ENCODE data around the gene CLMP.

CLMP gene, protein sequence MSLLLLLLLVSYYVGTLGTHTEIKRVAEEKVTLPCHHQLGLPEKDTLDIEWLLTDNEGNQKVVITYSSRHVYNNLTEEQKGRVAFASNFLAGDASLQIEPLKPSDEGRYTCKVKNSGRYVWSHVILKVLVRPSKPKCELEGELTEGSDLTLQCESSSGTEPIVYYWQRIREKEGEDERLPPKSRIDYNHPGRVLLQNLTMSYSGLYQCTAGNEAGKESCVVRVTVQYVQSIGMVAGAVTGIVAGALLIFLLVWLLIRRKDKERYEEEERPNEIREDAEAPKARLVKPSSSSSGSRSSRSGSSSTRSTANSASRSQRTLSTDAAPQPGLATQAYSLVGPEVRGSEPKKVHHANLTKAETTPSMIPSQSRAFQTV

DNA sequence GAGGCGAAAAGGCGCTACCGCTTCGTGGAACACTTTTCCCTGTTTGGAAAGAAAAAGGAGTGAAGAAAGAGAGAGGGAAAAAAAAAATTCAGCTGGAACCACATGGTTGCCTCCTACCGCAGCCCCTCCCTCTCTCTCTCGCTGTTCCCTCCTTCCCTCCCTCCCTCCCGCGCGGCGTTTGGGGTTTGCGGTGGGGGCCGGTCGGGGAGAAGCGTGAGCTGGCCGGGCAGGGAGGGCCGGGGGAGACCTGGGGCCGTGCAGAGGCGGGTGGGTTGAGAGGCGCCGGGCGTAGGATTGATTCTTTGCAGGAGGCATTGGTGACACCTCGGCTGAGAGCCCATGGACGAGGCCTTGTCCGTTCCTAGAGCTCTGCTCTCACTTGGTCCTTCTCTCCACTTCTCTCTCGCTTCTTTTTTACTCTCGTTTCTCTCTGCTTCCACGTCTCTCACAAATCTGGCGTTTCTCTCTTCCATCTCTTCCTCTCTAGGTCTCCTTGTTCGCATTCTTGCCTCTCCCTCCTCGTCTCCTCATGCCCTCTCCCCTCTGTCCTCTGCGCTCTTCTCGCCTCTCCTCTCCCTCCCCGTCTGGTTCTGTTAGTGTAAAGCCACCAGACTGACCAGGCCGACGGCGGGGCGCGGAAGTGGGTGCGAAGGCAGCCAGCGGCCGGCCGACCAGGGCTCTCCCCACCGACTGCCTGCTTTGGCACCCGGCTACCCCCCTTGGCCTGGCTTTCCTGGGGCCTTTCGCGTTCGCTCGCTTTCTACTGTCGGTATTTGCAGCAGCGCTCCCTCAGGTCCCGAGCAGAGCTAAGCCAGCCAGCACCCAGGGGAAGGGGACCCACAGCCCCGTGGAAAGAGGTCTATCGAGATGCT, at the start of gene CLMP:
CLMP (minus strand) TSS at position 61 of the 872 bp plus-strand sequence. CDS start 308 bp downstream, outside the sequence.
- no peak for FAIRE-seq

DNA sequence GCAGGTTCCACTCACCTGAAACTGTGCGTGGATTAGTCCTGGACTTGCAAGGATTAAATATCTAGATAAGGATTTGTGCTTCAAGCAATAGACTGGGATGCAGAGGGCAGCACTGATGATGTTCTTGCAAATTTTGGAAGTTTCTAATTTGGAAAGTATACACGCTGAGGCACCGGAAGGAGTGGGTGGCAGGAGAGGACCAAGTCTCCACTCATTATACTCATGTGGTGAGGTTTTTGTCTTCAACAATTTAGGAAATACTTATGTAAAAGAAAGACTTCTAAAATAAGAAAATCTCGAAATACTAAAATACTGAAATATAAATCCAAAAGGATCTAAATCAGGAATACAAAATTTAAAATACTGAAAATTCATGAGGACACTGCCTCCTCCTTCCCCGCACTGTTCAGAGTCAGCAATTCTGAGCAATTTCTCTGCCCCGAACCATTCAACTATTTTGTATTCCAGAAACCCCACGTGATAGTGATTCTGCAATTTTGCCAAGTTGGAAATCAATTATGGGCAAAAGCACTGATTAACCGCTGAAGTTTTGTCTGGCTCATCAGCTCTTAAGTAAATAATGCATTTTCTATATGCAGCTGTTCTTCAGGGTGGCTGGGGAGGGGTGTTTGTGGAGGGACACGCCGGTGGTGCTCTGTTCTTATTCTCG, 47.0 kb upstream of the CLMP start:
- FAIRE-seq: no peak

DNA sequence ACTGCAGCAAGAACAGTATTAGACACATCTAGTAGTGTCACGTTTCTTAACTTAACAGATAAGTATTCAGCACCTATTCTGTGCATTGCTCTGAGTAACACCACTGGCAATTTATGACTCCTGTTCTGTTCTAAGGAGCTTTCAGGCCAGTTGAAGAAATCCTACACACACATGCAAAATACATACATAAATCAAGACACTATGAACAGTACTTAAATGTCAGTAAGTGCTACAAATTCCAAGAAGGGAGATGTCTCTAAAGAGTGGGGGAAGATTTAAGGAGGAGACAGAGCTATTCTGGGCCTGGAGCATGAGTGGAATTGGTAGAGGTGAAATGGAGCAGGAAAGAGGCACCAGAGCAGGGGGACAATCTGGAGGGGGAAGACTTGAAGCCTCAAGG, 46.2 kb upstream of the CLMP start:
- no peak for FAIRE-seq

DNA sequence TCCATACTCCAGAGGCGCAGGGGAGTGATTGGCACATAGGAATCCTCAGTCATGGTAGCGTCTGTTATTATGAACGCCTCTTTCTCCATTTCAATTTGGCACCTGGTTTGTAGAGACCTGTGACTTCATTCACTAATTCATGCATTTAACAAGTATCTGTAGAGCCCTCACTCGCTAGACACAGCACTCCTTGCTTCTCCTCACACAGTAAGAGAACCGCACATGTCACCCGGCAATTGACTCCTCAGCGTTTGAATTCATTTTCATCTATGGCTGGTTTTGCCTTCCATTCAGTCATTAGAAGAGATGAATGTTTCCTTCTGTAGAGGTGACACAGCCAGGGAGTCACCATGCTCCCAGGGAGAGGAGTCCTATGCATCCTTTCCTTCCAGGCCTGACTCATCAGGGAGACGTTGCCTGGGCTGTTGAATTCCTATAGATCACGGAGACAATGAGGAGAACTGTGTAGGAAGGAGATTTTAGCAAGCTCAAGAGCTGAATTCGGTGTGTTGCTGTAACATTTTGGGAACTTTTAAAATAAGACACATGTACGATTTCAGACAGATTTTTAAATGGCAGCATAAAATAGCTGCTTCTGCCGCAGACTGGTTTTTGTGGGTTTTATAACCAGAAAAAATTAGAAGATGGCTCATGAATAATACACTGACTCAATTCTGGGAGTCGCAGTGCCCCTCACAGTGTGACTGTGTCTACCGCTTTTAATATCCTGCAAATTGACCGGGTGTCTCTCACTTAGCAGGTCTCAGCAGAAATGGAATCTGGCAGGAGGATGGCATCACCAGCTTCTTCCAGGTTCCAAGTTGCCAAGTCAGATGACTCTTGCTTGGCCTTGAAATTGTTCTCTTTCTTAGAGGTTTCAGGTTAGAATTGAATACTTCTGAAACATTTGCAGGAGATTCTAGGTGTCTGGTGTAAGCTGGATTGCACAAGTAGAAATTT, 44.4 kb upstream of the CLMP start:
- no peak for FAIRE-seq

DNA sequence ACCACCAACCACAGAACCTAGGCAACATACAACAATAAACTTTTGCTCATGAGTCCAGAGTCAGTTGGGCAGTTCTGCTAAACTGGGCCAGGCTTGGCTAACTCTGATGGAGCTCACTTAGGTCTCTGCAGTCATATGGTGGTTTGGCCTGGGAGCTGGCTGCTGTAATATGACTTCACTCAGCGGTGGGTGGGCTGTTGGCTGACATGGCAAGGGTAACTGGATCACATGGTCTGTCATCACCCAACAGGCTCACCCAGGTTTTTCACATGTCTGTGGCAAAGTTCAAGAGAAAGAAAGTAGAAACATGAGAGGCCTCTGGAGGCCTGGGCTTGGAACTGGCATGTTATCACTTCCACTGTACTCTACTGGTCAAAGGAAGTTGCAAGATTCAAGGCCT, 43.2 kb upstream of the CLMP start:
- FAIRE-seq: no peak

DNA sequence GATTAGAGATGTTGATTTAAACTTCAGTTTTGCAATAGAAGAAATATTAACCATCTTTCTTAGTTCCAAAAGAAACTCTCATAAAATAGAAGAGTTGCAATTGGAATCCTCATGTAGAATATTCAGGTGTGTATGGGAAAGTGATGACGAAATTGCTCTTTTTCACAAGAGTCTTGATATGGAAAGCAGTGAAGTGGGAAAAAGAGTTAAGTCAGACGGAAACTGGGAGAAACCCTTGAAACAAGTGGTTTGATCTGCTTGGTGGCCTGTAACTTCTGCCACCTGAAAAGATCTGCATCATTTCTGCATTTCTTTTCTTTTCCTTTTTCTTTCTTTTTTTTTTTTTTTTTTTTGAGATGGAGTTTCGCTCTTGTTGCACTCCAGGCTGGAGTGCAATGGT, 41.8 kb upstream of the CLMP start:
- no peak for FAIRE-seq

DNA sequence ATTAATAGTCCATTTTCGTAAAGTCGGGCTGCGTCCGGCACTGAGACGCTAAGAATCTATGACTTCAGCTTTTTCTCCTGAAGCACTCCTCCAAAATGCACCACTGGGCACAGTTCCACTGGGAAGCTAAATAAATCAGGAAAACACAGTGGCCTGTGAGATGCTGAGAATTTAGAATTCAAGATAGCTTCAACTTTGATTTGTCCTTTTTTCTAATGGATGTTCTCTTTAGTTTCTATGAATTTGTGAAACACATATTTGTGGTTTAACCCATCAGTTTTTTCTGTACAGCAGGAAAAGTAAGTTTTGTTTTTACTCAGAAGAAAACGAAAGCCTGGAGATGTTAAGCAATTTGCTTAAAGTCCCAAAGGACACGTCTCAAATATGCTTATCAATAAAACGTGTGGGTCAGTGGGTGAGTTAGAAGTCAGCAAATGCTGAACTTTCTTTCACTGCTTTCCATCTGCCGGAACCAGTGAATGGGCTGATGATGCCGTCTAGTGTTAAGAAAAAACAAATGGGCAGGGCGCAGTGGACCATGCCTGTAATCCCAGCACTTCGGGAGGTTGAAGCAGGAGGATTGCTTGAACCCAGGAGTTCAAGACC, 40.7 kb upstream of the CLMP start:
- FAIRE-seq: no peak

DNA sequence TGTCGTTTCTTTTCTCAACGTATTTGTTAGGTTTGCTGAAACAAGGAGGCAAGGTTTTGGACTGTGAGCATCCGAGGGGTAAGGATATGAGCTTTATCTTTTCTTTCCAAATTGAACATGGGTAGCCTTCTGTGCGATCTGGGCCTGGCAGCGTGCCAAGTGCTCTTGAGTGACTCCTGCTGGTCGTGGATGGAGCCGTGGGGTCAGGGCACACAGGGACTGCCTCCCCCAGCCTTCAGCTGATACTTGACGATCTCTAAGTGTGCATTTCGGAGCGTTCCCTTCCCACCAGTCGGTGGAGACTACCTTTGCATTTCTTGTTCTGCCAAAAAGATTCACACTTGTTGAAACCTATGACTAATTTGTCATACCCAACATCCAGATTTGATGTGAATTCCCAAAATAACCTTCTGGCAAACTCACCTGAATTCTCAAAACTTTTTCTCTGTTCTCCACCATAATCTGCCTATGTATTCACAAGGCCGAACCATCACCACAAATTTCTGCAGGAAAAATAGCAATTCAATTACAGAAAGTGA, 40.1 kb upstream of the CLMP start:
- FAIRE-seq: no peak

DNA sequence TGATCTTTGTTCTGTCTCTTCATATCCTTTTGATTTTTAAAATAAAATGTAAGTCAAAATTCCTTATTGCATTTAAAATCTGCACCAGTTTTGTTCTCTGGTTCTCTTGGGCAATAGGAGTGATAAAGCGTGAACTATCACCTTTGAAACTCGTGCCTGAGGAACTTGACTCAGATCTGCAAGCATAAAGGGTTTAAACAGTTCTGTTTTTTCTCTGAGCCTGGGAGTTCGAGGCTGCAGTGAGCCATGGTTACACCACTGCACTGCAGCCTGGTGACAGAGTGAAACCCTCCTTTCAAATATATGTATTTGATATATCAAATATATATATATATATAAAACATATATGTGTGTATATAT, 38.9 kb upstream of the CLMP start:
- no peak for FAIRE-seq

DNA sequence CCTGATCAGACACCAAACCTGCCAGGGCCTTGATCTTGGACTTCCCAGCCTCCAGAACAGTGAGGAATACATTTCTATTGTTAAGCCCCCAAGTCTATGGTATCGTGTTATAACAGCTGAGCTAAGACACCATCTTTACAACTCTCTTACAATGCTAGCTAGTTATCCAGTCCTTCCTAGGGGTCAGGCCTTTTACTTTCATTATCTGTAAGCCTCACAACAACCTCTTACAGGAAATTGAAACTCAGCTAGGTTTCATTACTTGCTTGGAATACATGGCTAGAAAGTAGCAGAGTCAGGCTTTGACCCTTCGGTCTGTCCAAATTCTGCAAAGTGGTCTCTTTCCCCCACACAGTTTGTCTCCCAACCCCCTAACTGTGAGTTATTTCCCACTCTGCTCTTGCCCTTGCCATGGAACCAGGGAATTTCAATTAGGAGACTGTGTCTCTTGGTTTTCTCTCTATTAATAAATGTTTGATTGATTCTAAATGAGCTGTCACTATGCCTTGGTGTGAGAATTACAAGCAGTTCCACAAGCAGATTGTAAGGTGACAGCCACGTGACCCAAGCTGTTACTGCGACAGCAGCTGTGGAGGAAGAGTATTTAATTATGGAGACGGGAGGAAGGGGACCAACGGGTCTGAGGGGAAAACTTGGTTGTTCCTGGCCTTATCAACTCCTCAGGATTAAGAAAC, 38.4 kb upstream of the CLMP start:
- FAIRE-seq: no peak

DNA sequence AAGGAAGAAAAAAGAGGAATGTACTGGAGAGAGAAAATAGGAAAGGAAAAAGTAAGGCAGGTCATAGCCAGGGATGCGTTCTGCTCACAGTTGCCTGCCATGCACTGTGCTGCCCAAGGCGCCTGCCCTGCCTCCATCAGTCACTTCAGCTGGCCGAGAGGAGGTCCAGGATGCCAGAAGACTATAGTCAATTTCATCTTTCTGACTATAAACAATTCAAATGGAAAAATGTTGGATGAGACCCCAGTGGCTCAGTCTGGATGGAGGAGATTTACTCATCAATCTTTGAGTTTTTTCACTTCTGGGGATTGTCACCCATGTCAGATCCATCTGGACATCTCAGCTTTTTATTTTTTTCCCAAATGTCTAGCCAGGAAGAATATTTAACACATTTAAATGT, 36.7 kb upstream of the CLMP start:
- FAIRE-seq: no peak

DNA sequence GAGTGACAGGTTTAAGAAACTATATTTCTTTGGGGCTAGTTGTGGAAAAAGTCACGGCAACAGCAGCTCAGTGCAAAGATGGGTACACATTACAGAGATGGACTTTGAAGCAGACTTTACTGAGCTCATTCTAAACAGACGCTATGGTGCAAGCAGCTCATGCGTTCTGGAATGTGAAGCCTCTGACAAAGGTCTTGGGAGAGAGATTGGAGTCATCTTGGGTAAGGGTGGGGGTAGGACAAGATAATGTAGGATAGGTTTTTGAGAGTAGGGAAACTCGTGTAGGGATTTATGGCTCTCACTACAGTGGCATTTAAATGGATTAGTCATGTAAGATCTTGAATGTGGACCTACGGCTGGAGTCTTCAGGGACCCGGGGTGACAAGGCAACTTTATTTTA, 36.2 kb upstream of the CLMP start:
- FAIRE-seq: no peak

DNA sequence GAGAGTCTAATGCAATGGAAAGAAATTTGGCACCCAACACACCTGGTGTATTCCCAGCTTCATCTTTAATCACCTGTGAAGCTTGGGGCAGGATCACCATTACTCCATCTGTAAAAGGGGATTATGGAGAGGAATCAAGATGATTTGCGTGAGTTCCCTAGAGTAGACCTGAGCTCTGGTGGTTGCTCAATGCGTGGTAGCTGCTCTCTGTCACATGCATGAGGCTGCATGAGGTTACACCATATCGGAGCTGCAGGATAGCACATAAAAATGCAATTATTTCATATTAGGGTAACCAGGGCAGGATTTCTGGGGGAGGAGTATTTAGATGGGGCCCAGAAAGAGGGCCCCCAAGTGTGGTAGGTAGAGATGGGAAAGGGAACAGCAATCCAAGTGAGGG, 35.3 kb upstream of the CLMP start:
- FAIRE-seq: no peak

DNA sequence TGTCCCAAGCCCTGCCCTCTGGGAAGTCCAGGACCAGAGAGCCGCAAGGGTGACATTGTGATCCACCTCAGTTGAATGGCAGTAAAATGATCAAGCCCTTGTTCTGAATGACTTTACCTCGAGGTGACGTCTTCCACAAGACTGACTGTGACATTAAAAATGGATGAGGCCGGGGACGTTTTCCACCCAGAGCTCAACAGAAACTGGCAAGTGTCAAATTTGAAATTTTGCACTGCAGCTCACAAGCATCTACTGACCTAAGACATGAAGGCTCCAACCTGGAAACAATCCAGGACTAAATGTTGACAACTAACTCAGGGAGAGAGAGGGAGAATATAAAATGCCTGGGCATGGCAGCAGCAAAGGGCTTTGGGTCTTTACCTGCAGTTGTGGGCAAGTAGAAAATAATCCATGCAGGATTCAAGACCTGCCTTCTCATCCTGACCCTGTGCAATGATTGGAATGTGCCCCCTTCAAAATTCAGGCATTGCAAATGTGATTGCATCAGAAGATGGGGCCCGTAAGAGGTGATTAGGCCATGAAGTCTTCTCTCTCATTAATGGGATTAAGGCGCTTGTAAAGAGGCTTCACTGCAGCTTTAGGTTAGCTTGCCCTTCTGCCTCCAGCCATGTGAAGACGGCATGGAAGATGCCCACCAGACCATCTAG, 33.6 kb upstream of the CLMP start:
- FAIRE-seq: no peak

DNA sequence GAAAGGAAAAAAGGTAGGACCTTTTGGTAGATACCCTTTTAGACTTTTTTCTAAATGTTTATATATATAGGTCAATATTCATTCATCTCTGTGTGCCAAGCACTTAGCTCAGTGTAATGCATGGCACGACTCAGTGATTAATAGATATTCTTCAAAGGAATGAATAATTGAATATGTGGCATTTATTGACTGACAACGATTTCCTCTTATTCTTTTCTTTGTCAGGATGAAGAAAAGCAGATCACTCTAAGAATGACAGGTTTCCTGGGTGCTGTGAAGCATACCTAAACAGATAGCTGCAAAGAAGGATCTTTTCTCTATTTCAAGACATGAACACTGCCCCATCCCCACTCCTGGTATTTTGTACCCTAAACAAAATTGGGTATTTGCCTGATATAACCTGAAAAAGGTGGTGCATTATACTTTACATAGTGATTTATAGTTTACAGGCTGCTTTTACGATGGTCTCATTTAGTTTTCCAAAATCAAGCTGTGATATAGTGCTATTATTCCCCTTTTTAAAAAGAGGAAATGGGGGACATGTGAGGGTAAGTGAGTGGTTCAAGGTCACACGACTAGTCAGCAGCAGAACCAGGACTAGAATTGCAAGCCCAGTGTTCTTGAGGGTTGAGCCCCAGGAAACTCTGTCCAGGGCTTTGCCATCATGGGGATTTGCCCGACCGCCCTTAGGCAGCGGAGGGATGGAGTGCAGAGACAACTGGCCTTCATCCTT, 32.9 kb upstream of the CLMP start:
- no peak for FAIRE-seq

DNA sequence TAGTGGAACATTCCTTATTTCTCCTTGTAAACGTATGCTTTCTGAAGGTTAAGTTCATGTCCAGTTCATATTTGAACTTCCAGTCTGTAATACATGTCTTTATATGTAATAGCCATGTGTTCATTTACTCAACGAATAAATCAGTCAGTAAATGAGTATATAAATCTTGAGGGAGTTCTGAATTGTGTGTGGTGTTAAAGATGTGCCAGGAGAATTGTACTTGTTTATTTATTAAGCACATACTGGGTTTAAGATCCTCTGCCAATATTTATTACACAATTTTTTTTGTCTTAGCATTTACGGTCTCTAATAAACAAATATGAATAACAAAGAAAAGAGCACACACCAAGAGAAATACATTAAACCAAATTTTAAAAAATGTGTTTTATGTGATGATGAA, 26.5 kb upstream of the CLMP start:
- no peak for FAIRE-seq

DNA sequence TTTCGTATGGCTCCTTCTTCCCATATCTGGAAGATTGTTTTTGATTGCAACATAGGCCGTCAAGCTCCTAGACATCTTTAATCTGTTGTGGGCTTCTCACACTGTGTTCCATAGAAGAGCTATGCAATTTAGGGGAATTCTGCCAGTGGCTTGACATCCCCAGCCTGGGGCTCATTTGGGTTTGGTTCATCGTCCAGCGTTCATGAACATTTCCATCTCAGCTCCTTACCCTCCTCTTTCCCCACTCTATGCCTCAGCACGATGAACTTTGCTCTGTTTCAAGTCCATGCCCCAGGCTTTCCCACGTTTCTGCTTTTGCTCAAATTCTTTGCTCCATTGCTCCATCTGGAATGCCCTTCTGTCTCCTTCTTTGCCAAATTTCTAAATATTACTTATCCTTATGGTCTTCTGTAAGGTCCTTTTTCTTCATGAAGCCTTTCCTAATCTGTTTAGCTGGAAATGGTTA, 26.1 kb upstream of the CLMP start:
- no peak for FAIRE-seq

DNA sequence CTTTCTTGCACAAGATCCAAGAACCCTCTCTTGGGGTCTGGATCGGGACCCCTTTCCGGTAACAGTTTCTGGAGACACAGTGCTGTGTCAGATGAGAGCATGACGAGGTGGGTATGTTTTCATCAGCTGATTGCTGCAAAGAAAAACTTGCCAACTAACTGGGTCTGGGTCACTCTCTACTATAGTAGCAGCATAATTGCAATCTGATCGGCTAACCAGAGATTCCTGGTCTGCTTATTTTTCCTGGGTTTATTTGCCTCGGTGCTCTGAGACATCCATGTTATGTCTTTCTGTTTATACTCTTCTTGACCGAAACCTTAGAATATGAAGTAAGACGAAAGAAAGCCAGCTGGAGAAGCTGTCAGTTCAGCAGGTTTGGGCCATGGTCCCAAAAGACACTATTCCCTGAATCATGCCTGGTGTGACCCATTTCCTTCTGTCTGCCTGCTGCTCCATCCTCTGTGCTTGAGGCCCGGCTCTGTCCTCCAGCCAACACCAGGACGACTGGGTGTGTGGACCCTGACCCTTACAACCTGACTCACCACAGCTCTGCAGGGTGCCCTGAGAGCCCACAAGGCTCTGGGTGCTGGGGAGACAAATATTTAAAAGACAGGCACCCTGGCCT, 24.1 kb upstream of the CLMP start:
- FAIRE-seq: no peak

DNA sequence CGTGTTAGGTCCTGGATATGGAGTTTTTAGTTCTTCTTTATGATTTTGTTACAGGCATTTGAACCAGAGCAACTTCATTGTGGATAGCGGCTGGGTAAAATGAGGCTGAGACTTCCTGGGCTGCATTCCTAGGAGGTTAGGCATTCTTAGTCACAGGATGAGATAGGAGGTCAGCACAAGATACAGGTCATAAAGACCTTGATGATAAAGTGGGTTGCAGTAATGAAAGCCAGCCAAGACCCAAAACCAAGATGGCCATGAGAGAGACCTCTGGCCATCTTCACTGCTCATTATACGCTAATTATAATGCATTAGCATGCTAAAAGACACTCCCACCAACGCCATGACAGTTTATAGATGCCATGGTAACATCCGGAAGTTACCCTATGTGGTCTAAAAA, 23.4 kb upstream of the CLMP start:
- FAIRE-seq: no peak

Measured in colon (tissue), 2 donors.